ENCODE results near the gene PRDM10.
"Not testable (repeated sequence)": the region's sequence is repeated elsewhere in the genome, so short reads cannot be mapped to it uniquely, and the experiment has no call there.

PRDM10 gene

DNA sequence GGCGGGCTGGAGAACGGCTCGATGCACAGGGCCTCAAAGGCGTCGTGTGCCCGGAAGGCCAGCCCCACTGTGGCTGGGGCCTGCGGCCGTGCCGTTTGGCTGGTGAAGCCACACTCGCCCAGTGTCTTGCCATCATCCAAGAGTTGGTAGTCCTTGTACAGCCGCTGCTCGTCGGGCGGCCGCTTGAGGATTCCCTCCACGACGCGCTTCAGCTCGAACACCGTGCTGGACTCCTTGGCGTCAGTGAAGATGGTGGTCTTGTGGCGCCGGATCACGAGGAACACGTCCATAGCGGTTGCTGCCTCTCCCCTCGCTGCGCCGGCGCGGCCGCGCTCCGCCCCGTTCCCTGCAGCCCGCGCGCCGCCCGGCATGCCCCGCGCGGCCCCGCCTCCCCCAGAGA is 30.3 kb upstream of the PRDM10 start:
- Histone ChIP-seq H3K27me3 (ENCODE audit: control insufficient read depth, insufficient read depth, low read length) (no peaks in the 10 kb centered on the region), H3K9ac (ENCODE audit: low read depth, low read length) (no peak overlapping the region), H3K4me3 (ENCODE audit: low read depth, low read length) (no peak overlapping the region), H3K27ac (ENCODE audit: low read depth, low read length) (no peak overlapping the region), H3K9me3 (ENCODE audit: control insufficient read depth, insufficient read depth, low read length) (no peaks in the 10 kb centered on the region), H3K4me1 (ENCODE audit: control insufficient read depth, insufficient read depth, low read length) (peaks cover 3% of the 10 kb centered on the region), H3K36me3 (ENCODE audit: control insufficient read depth, insufficient read depth, low read length) (no peaks in the 10 kb centered on the region)

DNA sequence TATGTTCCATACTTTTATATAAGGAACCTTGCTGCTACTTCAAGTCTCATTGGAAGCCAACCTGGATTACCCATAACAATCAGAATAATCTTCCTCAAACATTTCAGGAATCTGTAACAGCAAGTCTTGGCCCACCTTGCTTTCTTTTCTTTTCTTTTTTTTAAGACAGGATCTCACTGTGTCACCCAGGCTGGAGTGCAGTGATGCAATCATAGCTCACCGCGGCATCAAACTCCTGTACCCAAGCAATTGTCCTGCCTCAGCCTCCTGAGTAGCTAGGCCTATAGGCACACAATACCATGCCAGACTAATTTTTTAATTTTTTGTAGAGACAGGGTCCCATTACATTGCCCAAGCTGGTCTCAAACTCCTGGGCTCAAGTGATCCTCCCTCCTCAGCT is 29.3 kb upstream of the PRDM10 start:
- no peaks in the 10 kb centered on the region for H3K27me3 ChIP-seq (ENCODE audit: control insufficient read depth, insufficient read depth, low read length)
- H3K27ac ChIP-seq (ENCODE audit: low read depth, low read length): no peak overlapping the region
- H3K36me3 ChIP-seq (ENCODE audit: control insufficient read depth, insufficient read depth, low read length): no peaks in the 10 kb centered on the region
- H3K4me3 ChIP-seq (ENCODE audit: low read depth, low read length): no peak overlapping the region
- H3K4me1 ChIP-seq (ENCODE audit: control insufficient read depth, insufficient read depth, low read length): peaks cover 3% of the 10 kb centered on the region
- H3K9me3 ChIP-seq (ENCODE audit: control insufficient read depth, insufficient read depth, low read length): no peaks in the 10 kb centered on the region
- H3K9ac ChIP-seq (ENCODE audit: low read depth, low read length): no peak overlapping the region

- H3K4me3 ChIP-seq (ENCODE audit: low read depth, low read length): no peak overlapping the region
- no peak overlapping the region for H3K27ac ChIP-seq (ENCODE audit: low read depth, low read length)
- peaks cover 3% of the 10 kb centered on the region for H3K4me1 ChIP-seq (ENCODE audit: control insufficient read depth, insufficient read depth, low read length)
- no peak overlapping the region for H3K9ac ChIP-seq (ENCODE audit: low read depth, low read length)
- H3K9me3 ChIP-seq (ENCODE audit: control insufficient read depth, insufficient read depth, low read length): no peaks in the 10 kb centered on the region
- no peaks in the 10 kb centered on the region for H3K27me3 ChIP-seq (ENCODE audit: control insufficient read depth, insufficient read depth, low read length)
- no peaks in the 10 kb centered on the region for H3K36me3 ChIP-seq (ENCODE audit: control insufficient read depth, insufficient read depth, low read length)
Measured at GRCh38 chr11:130031056-130031455, 28.4 kb upstream of the PRDM10 start.

DNA sequence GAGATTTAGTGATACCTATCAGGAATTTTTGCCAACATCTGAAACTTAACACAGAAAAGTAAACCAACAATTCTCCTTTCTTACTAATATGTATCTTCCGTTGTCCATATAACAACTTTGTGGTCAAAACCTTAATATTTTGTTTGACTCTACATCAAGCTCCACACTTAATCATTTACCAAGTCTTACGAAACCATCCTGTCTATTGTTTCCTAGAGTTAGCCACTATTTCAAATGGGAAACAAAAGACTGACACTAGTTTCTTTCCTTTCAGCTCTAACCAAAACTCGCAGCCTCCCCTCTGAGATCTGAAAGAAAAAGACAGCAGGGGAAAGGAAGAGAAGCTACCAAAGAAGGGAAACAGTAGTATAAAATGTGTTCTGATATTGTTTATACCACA is 26.5 kb upstream of the PRDM10 start:
- no peak overlapping the region for H3K4me3 ChIP-seq (ENCODE audit: low read depth, low read length)
- peak overlapping the region; percentile 12 for H3K27ac ChIP-seq (ENCODE audit: low read depth, low read length)
- H3K27me3 ChIP-seq (ENCODE audit: control insufficient read depth, insufficient read depth, low read length): no peaks in the 10 kb centered on the region
- peaks cover 3% of the 10 kb centered on the region for H3K4me1 ChIP-seq (ENCODE audit: control insufficient read depth, insufficient read depth, low read length)
- H3K9ac ChIP-seq (ENCODE audit: low read depth, low read length): no peak overlapping the region
- H3K36me3 ChIP-seq (ENCODE audit: control insufficient read depth, insufficient read depth, low read length): no peaks in the 10 kb centered on the region
- H3K9me3 ChIP-seq (ENCODE audit: control insufficient read depth, insufficient read depth, low read length): no peaks in the 10 kb centered on the region

DNA sequence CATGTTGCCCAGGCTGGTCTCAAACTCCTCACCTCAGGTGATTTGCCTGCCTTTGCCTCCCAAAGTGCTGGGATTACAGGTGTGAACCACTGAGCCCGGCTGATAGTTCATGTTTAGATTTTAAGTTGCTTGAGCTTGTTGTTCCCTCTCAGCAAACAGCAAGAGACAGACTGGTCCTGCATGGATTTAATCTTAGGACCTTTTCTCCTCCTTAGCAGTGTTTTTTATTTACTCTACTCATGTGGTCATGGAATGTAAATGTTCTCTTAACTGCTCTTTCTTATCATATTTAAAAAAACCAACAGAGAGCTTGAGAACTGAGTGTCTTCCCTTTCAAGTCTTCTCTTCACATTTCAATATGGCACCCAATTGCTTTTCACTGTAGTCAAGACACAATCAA is 22.7 kb upstream of the PRDM10 start:
- Histone ChIP-seq H3K27ac (ENCODE audit: low read depth, low read length) (no peak overlapping the region), H3K4me1 (ENCODE audit: control insufficient read depth, insufficient read depth, low read length) (peaks cover 3% of the 10 kb centered on the region; the same call in 1 of the 2 replicates), H3K36me3 (ENCODE audit: control insufficient read depth, insufficient read depth, low read length) (no peaks in the 10 kb centered on the region), H3K9me3 (ENCODE audit: control insufficient read depth, insufficient read depth, low read length) (no peaks in the 10 kb centered on the region), H3K9ac (ENCODE audit: low read depth, low read length) (no peak overlapping the region), H3K27me3 (ENCODE audit: control insufficient read depth, insufficient read depth, low read length) (no peaks in the 10 kb centered on the region), H3K4me3 (ENCODE audit: low read depth, low read length) (no peak overlapping the region)

GRCh38 chr11:130024361-130024760 is 21.7 kb upstream of the PRDM10 start:
- Histone ChIP-seq H3K4me1 (ENCODE audit: control insufficient read depth, insufficient read depth, low read length) (peaks cover 3% of the 10 kb centered on the region; the same call in 1 of the 2 replicates), H3K9ac (ENCODE audit: low read depth, low read length) (no peak overlapping the region), H3K4me3 (ENCODE audit: low read depth, low read length) (no peak overlapping the region), H3K27ac (ENCODE audit: low read depth, low read length) (no peak overlapping the region), H3K36me3 (ENCODE audit: control insufficient read depth, insufficient read depth, low read length) (no peaks in the 10 kb centered on the region), H3K9me3 (ENCODE audit: control insufficient read depth, insufficient read depth, low read length) (no peaks in the 10 kb centered on the region), H3K27me3 (ENCODE audit: control insufficient read depth, insufficient read depth, low read length) (no peaks in the 10 kb centered on the region)

DNA sequence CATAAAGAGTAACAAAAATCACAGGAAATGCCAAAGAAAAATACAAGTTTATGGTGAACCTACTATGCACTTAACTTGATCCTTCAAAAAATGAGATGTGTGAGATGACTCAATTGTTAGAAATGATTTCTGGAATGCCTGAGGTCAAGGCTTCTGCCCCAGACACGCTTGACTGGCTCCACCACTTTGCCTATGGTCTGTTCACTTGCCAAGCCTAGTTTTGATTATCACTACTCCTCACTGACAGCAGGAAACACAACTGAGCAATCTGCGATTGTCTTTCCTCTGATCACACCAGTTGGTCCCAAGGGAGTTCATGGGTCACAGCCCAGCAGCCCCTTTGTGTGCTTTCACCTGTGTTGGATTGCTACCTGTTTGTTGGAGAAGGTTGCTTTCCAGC is 20.6 kb upstream of the PRDM10 start:
- Histone ChIP-seq H3K9ac (ENCODE audit: low read depth, low read length) (no peak overlapping the region), H3K27me3 (ENCODE audit: control insufficient read depth, insufficient read depth, low read length) (no peaks in the 10 kb centered on the region), H3K9me3 (ENCODE audit: control insufficient read depth, insufficient read depth, low read length) (no peaks in the 10 kb centered on the region), H3K4me1 (ENCODE audit: control insufficient read depth, insufficient read depth, low read length) (no peaks in the 10 kb centered on the region), H3K4me3 (ENCODE audit: low read depth, low read length) (no peak overlapping the region), H3K27ac (ENCODE audit: low read depth, low read length) (no peak overlapping the region), H3K36me3 (ENCODE audit: control insufficient read depth, insufficient read depth, low read length) (no peaks in the 10 kb centered on the region)

- Histone ChIP-seq H3K9me3 (ENCODE audit: control insufficient read depth, insufficient read depth, low read length) (no peaks in the 10 kb centered on the region), H3K4me3 (ENCODE audit: low read depth, low read length) (no peak overlapping the region), H3K36me3 (ENCODE audit: control insufficient read depth, insufficient read depth, low read length) (no peaks in the 10 kb centered on the region), H3K4me1 (ENCODE audit: control insufficient read depth, insufficient read depth, low read length) (no peaks in the 10 kb centered on the region), H3K27me3 (ENCODE audit: control insufficient read depth, insufficient read depth, low read length) (no peaks in the 10 kb centered on the region), H3K27ac (ENCODE audit: low read depth, low read length) (no peak overlapping the region), H3K9ac (ENCODE audit: low read depth, low read length) (no peak overlapping the region)
Measured at GRCh38 chr11:130022799-130023198, 20.2 kb upstream of the PRDM10 start.

DNA sequence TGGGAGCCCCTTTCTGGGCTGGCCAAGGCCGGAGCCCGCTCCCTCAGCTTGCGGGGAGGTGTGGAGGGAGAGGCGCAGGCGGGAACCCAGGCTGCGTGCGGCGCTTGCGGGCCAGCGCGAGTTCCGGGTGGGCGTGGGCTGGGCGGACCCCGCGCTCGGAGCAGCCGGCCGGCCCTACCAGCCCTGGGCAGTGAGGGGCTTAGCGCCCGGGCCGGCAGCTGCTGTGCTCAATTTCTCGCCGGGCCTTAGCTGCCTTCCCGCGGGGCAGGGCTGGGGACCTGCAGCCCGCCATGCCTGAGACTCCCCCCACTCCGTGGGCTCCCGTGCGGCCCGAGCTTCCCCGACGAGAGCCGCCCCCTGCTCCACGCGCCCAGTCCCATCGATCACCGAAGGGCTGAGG is 19.0 kb upstream of the PRDM10 start:
- not testable (repeated sequence) for H3K9ac ChIP-seq (ENCODE audit: low read depth, low read length); H3K4me3 ChIP-seq (ENCODE audit: low read depth, low read length); H3K9me3 ChIP-seq (ENCODE audit: control insufficient read depth, insufficient read depth, low read length); H3K4me1 ChIP-seq (ENCODE audit: control insufficient read depth, insufficient read depth, low read length); H3K27me3 ChIP-seq (ENCODE audit: control insufficient read depth, insufficient read depth, low read length); H3K36me3 ChIP-seq (ENCODE audit: control insufficient read depth, insufficient read depth, low read length); H3K27ac ChIP-seq (ENCODE audit: low read depth, low read length)

DNA sequence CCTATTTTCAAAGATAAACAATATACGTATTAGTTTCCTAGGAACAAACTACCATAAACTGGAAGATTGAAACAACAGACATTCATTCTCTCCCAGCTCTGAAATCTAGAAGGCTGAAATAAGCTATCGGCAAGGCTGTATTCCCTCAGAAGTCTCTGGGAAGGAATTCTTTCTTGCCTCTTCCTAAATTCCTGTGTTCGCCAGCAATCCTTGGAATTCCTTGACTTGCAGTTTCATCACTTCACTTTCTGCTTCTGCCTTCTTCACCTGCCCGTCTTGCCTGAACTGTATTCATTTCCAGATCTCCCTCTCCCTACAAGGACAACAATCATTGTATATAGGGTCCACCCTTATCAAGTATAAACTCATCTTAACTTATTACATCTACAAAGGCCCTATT is 17.7 kb upstream of the PRDM10 start:
- H3K4me3 ChIP-seq (ENCODE audit: low read depth, low read length): no peak overlapping the region
- peaks cover 2% of the 10 kb centered on the region; the same call in 1 of the 2 replicates for H3K9me3 ChIP-seq (ENCODE audit: control insufficient read depth, insufficient read depth, low read length)
- H3K27me3 ChIP-seq (ENCODE audit: control insufficient read depth, insufficient read depth, low read length): no peaks in the 10 kb centered on the region
- no peaks in the 10 kb centered on the region for H3K4me1 ChIP-seq (ENCODE audit: control insufficient read depth, insufficient read depth, low read length)
- no peaks in the 10 kb centered on the region for H3K36me3 ChIP-seq (ENCODE audit: control insufficient read depth, insufficient read depth, low read length)
- H3K9ac ChIP-seq (ENCODE audit: low read depth, low read length): no peak overlapping the region
- H3K27ac ChIP-seq (ENCODE audit: low read depth, low read length): no peak overlapping the region

DNA sequence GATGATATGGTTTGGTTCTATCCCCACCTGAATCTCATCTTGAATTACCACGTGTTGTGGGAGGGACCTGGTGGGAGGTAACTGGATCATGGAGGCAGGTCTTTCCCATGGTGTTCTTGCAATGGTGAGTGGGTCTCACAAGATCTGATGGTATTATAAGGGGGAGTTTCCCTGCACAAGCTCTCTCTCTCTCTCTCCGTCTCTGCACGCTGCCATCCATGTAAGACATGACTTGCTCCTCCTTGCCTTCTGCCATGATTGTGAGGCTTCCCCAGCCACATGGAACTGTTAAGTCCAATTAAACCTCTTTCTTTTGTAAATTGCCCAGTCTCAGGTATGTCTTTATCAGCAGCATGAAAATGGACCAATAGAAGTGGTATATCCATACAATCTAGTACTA is 13.2 kb upstream of the PRDM10 start:
- H3K9me3 ChIP-seq (ENCODE audit: control insufficient read depth, insufficient read depth, low read length); H3K27ac ChIP-seq (ENCODE audit: low read depth, low read length); H3K9ac ChIP-seq (ENCODE audit: low read depth, low read length); H3K27me3 ChIP-seq (ENCODE audit: control insufficient read depth, insufficient read depth, low read length); H3K36me3 ChIP-seq (ENCODE audit: control insufficient read depth, insufficient read depth, low read length); H3K4me3 ChIP-seq (ENCODE audit: low read depth, low read length); H3K4me1 ChIP-seq (ENCODE audit: control insufficient read depth, insufficient read depth, low read length): not testable (repeated sequence)

GRCh38 chr11:130008326-130008725 is 5.7 kb upstream of the PRDM10 start:
- H3K27ac ChIP-seq (ENCODE audit: low read depth, low read length): no peak overlapping the region
- peaks cover 4% of the 10 kb centered on the region for H3K4me1 ChIP-seq (ENCODE audit: control insufficient read depth, insufficient read depth, low read length)
- no peaks in the 10 kb centered on the region for H3K27me3 ChIP-seq (ENCODE audit: control insufficient read depth, insufficient read depth, low read length)
- no peak overlapping the region for H3K4me3 ChIP-seq (ENCODE audit: low read depth, low read length)
- H3K36me3 ChIP-seq (ENCODE audit: control insufficient read depth, insufficient read depth, low read length): no peaks in the 10 kb centered on the region
- H3K9ac ChIP-seq (ENCODE audit: low read depth, low read length): no peak overlapping the region
- no peaks in the 10 kb centered on the region for H3K9me3 ChIP-seq (ENCODE audit: control insufficient read depth, insufficient read depth, low read length)

All from HUES48 (cell line).